Measurements from ENCODE around the gene PIGR.
"Not testable (repeated sequence)": the region's sequence is repeated elsewhere in the genome, so short reads cannot be mapped to it uniquely, and the experiment has no call there.

Gene PIGR

DNA sequence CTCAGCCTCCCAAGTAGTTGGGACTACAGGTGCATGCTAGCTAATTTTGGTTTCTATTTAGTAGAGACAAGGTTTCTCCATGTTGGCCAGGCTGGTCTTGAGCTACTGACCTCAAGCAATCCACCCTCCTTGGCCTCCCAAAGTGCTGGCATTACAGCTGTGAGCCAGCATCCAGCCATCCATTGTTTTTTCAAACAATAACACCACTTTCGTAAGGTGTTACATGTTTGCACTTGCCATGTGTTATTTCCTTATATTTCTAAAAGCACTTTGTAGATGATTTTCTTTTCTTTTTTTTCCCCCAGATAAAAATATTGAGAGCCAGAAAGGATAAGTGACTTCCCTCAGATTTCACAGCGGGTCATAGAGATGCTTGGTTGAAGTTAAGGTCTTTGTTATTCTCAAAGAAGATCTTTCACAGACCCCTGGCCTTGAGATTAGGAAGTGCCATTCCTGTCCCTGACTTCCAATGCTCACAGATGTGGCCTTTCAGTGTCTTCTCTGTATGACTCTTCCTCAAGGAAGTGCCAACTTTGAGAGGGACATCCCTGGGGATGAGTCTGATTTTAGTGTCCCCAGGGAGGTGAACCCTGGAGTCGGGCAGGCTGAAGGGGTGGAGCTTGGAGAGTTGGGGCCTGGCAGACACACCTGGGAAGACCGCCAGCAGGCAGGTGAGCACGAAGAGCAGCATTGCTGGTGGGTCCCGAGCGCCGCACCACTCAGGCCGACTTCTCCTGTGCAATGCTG lies 6.3 kb downstream of the PIGR start:
- TF ChIP-seq JUND (IDR thresholded peaks at IDR 0.05; ENCODE audit: low read depth) = no peak
- in situ Hi-C loops (cut with HindIII; ENCODE audit: low pct_unique_long_range_greater_than_20kb, low sequenced_read_pairs) = no loop called here
- no peak for DNase-seq (ENCODE audit: low read depth in 1 of 2, low spot score in 1 of 2)

DNA sequence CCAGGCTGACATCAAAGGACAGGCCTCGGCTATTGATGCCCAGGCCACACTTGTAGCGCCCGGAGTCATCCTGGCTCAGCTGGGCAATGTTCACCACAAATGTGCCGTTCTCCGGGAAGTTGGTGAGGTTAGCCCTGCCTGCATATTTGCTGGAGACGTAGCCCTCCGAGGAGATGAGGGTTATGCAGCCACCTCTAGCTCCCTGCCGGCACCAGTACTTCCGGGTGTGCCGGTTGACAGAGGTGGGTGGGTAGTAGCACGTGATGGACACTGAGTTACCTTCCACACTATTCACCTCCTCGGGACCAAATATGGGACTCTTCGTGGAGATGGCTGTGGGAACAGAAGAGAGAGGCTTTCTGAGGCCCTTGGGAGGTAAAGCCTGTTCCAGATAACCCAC lies 7.1 kb downstream of the PIGR start:
- in situ Hi-C loops (cut with HindIII; ENCODE audit: low pct_unique_long_range_greater_than_20kb, low sequenced_read_pairs) = no loop called here
- TF ChIP-seq JUND (IDR thresholded peaks at IDR 0.05; ENCODE audit: low read depth) = no peak
- DNase-seq (ENCODE audit: low read depth in 1 of 2, low spot score in 1 of 2) = no peak

- DNase-seq (ENCODE audit: low read depth in 1 of 2, low spot score in 1 of 2) = no peak
- TF ChIP-seq JUND (IDR thresholded peaks at IDR 0.05; ENCODE audit: low read depth) = no peak
- in situ Hi-C loops (cut with HindIII; ENCODE audit: low pct_unique_long_range_greater_than_20kb, low sequenced_read_pairs) = no loop called here
Measured at GRCh38 chr1:206937425-206937824, 8.8 kb downstream of the PIGR start.

GRCh38 chr1:206935491-206936067 lies 10.7 kb downstream of the PIGR start:
- peak in 1 of 2 experiments; percentile 21 for DNase-seq (ENCODE audit: low read depth in 1 of 2, low spot score in 1 of 2)
- in situ Hi-C loops (cut with HindIII; ENCODE audit: low pct_unique_long_range_greater_than_20kb, low sequenced_read_pairs) = no loop called here
- TF ChIP-seq JUND (IDR thresholded peaks at IDR 0.05; ENCODE audit: low read depth) = no peak

DNA sequence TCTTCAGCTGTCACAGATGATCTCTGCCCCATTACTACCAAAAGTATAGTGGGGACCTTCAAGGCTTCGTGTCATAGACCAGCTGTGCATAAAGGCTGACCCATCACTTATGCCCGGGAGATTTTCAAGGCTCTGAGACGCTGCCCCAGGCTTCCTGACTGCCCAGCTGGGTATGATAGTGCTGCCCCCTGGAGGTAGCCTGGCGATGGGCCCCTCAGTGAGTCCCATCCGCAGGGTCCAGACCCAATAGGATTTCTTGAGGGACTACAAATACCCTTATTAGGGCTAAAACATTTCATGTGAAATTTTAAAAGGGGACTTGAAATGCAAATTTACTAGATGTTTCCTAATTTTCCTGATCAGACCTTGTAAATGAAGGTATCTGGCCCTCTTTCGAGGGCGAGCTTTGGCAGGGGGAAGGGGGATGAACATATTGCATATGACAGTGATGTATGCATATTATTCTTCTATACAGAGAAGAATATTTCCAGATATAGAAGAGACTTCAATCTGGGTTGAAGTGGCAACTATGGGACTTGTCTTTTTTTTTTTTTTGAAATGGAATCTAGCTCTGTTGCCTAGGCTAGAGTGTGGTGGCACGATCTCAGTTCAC lies 12.8 kb downstream of the PIGR start:
- in situ Hi-C loops (cut with HindIII; ENCODE audit: low pct_unique_long_range_greater_than_20kb, low sequenced_read_pairs) = no loop called here

DNA sequence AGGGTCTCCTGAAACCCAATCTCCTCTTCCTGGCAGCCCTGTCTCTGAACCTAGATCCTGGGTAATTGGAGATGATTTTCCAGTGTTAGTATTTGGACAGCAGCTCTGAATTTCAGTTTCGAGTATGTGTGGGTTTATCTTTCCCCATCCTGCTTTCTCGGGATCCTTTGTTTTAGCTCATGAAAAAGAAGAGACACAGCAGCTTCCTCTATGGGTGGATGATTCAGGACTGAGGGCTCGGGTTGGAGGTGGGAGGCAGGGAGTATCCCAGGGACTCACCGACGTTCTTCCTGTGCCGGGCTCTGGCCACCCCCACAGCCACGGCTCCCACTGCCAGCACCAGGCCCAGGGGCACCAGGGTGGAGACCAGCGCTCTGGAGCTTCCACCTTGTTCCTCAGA lies 14.1 kb downstream of the PIGR start:
- TF ChIP-seq JUND (IDR thresholded peaks at IDR 0.05; ENCODE audit: low read depth) = no peak
- in situ Hi-C loops (cut with HindIII; ENCODE audit: low pct_unique_long_range_greater_than_20kb, low sequenced_read_pairs) = no loop called here

More for the DNA sequence above, 12.8 kb downstream of the PIGR start:
- DNase-seq (ENCODE audit: low read depth in 1 of 2, low spot score in 1 of 2) = peak in 1 of 2 experiments; percentile 28
- no peak for TF ChIP-seq JUND (IDR thresholded peaks at IDR 0.05; ENCODE audit: low read depth)

DNA sequence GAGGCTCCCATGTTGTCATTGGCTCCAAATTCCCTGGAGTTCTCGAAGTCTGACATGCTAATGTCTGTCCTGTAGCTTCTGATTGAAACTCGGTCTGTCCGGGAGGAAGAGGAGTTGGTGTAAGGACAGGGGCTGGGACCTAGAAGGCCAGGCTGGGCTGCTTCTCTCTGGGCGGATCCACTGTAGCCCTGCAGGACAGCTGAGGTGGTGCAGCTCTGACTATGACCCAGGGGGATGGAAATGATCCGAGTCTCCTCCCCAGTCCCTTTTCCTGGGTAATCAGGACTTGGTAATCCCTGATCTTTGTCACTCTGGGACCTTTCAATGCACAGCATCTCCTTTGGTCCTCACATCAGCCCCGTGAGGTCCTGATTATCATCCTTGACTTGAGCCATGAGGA lies 14.6 kb downstream of the PIGR start:
- DNase-seq (ENCODE audit: low read depth in 1 of 2, low spot score in 1 of 2) = no peak

More for the DNA sequence above, 14.1 kb downstream of the PIGR start:
- DNase-seq (ENCODE audit: low read depth in 1 of 2, low spot score in 1 of 2) = no peak

GRCh38 chr1:206930210-206930798 lies 16.0 kb downstream of the PIGR start:
- no peak for DNase-seq (ENCODE audit: low read depth in 1 of 2, low spot score in 1 of 2)
- in situ Hi-C loops (cut with HindIII; ENCODE audit: low pct_unique_long_range_greater_than_20kb, low sequenced_read_pairs) = no loop called here
- TF ChIP-seq JUND (IDR thresholded peaks at IDR 0.05; ENCODE audit: low read depth) = no peak

More for the DNA sequence above, 14.6 kb downstream of the PIGR start:
- TF ChIP-seq JUND (IDR thresholded peaks at IDR 0.05; ENCODE audit: low read depth) = no peak
- in situ Hi-C loops (cut with HindIII; ENCODE audit: low pct_unique_long_range_greater_than_20kb, low sequenced_read_pairs) = no loop called here

DNA sequence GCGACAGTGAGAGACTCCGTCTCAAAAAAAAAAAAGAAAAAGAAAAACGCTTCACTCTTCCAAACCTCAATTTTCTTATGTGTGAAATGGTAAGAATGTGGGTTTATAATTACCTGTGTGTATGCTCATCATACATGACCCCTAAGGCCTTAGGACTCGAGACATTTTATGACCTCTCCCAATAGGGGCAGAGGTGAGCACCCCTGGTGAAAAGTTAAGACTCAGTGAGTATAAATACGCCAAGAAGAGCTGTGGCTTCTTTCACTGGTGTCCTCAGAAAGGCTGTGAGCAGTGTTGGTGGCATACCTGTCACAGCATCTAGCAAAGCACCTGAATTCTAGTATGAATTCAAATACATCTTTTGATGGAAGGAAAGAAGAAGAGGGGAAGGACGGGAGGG lies 16.7 kb downstream of the PIGR start:
- TF ChIP-seq JUND (IDR thresholded peaks at IDR 0.05; ENCODE audit: low read depth) = no peak
- in situ Hi-C loops (cut with HindIII; ENCODE audit: low pct_unique_long_range_greater_than_20kb, low sequenced_read_pairs) = no loop called here

DNA sequence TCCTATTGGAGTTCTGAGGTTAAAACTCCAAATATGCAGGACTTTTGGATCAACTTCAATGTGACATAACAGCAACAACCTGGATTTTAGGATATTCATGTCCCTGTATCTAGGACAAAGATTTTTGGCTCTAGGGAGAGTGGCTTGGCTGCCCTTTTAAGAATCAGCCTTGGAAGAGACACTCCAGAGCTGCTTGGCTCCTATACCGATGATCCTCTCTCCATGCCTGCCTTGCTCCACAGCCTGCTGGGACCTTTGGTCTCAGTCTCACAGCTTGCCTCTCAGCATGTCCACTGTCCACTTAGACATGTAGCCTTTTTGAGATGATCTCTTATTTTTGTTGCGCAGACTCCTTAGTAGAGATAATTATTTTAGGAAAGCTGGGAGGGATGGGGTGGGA lies 20.0 kb downstream of the PIGR start:
- DNase-seq (ENCODE audit: low read depth in 1 of 2, low spot score in 1 of 2) = no peak
- in situ Hi-C loops (cut with HindIII; ENCODE audit: low pct_unique_long_range_greater_than_20kb, low sequenced_read_pairs) = no loop called here
- no peak for TF ChIP-seq JUND (IDR thresholded peaks at IDR 0.05; ENCODE audit: low read depth)

More for the DNA sequence above, 16.7 kb downstream of the PIGR start:
- DNase-seq (ENCODE audit: low read depth in 1 of 2, low spot score in 1 of 2) = no peak

GRCh38 chr1:206925106-206925736 lies 21.0 kb downstream of the PIGR start:
- TF ChIP-seq JUND (IDR thresholded peaks at IDR 0.05; ENCODE audit: low read depth) = no peak
- DNase-seq (ENCODE audit: low read depth in 1 of 2, low spot score in 1 of 2) = peak in 1 of 2 experiments; percentile 55
- in situ Hi-C loops (cut with HindIII; ENCODE audit: low pct_unique_long_range_greater_than_20kb, low sequenced_read_pairs) = no loop called here

GRCh38 chr1:206924592-206925105 lies 21.6 kb downstream of the PIGR start:
- TF ChIP-seq JUND (IDR thresholded peaks at IDR 0.05; ENCODE audit: low read depth) = no peak
- no peak for DNase-seq (ENCODE audit: low read depth in 1 of 2, low spot score in 1 of 2)
- in situ Hi-C loops (cut with HindIII; ENCODE audit: low pct_unique_long_range_greater_than_20kb, low sequenced_read_pairs) = no loop called here

GRCh38 chr1:206923961-206924557 lies 22.2 kb downstream of the PIGR start:
- peak in 1 of 2 experiments; percentile 16 for DNase-seq (ENCODE audit: low read depth in 1 of 2, low spot score in 1 of 2)
- in situ Hi-C loops (cut with HindIII; ENCODE audit: low pct_unique_long_range_greater_than_20kb, low sequenced_read_pairs) = not testable (repeated sequence)

All from T47D (cell line).